IMR-90 (cell line): ENCODE results near the gene NACA. TPM values are rescaled to one million over a fixed set of nuclear protein-coding genes. Genes with fewer than 3 reads are reported as not detected.

Experiments used
- ATAC-seq: fragments of 200-7000 bp; cut with Tn5 transposase; 2 replicates; pipeline ENCODE4 v1.9.1; 2020; ENCODE audit warnings: low read depth, mild to moderate bottlenecking, moderate library complexity
- BruUV-seq: library from RNA; stranded (reverse); fragments of 400-500 nt; replicated peaks from 2 replicates; lab custom pipeline; 2021; lab: Mats Ljungman, UMichigan
- CTCF ChIA-PET: fragments of 300-600 bp; formaldehyde crosslinking; extraction: SDS; loops from one replicate; lab custom pipeline; 2021; ENCODE audit warnings: antibody characterized with exemption; lab: Yijun Ruan, JAX
- POLR2A ChIA-PET: fragments of 300-600 bp; sonication (Branson Sonifier 250); formaldehyde crosslinking; loops from one replicate; lab custom pipeline; 2022; ENCODE audit warnings: antibody characterized with exemption; ENCODE audit not compliant: unreplicated experiment; lab: Charles Lee
- DNase-seq: peaks from one replicate; pipeline ENCODE4 v3.0.0; 2013
- H2AFZ ChIP-seq: replicated peaks from 2 replicates; pipeline ENCODE3; 2013; ENCODE audit warnings: low read length, mild to moderate bottlenecking; ENCODE audit not compliant: poor library complexity
- H2AK5ac ChIP-seq: 2 replicates; pipeline ENCODE4 v1.6.1; 2013; ENCODE audit warnings: low read depth, low read length, inconsistent platforms
- H2AK9ac ChIP-seq: replicated peaks from 2 replicates; pipeline ENCODE3; 2013; ENCODE audit warnings: mild to moderate bottlenecking, low read depth, low read length, moderate library complexity; ENCODE audit not compliant: poor library complexity
- H2BK120ac ChIP-seq: 2 replicates; pipeline ENCODE4 v1.6.1; 2013; ENCODE audit warnings: low read depth, low read length, inconsistent platforms
- H2BK15ac ChIP-seq: 3 replicates; pipeline ENCODE4 v1.6.1; 2013; ENCODE audit warnings: low read depth, low read length, inconsistent platforms
- H2BK20ac ChIP-seq: 2 replicates; pipeline ENCODE4 v1.6.1; 2013; ENCODE audit warnings: low read depth, mild to moderate bottlenecking, inconsistent platforms, low read length, moderate library complexity
- H2BK5ac ChIP-seq: 2 replicates; pipeline ENCODE4 v1.6.1; 2013; ENCODE audit warnings: mild to moderate bottlenecking, low read depth, low read length, inconsistent platforms; ENCODE audit not compliant: poor library complexity, severe bottlenecking
- H3K14ac ChIP-seq: replicated peaks from 2 replicates; pipeline ENCODE4 v1.6.1; 2013; ENCODE audit warnings: low read depth, low read length, inconsistent platforms
- H3K18ac ChIP-seq: 2 replicates; pipeline ENCODE4 v1.6.1; 2013; ENCODE audit warnings: low read depth, low read length, control low read depth
- H3K23ac ChIP-seq: 2 replicates; pipeline ENCODE4 v1.6.1; 2013; ENCODE audit warnings: low read depth, low read length, inconsistent platforms
- H3K27ac ChIP-seq: 2 replicates; pipeline ENCODE4 v1.5.1; 2013; ENCODE audit warnings: mild to moderate bottlenecking, control low read depth, low read length; ENCODE audit not compliant: insufficient read depth
- H3K27me3 ChIP-seq: 2 replicates; pipeline ENCODE4 v1.6.1; 2013; ENCODE audit warnings: low read length; ENCODE audit not compliant: control insufficient read depth, insufficient read depth
- H3K36me3 ChIP-seq: 2 replicates; pipeline ENCODE4 v1.6.1; 2013; ENCODE audit warnings: low read length, mixed read lengths; ENCODE audit not compliant: control insufficient read depth, insufficient read depth
- H3K4ac ChIP-seq: 2 replicates; pipeline ENCODE4 v1.6.1; 2013; ENCODE audit warnings: low read depth, low read length, inconsistent platforms
- H3K4me1 ChIP-seq: 2 replicates; pipeline ENCODE4 v1.6.1; 2013; ENCODE audit warnings: low read length, mixed read lengths; ENCODE audit not compliant: control insufficient read depth, insufficient read depth
- H3K4me2 ChIP-seq: 2 replicates; pipeline ENCODE4 v1.6.1; 2013; ENCODE audit warnings: low read depth, mild to moderate bottlenecking, control low read depth, low read length, moderate library complexity
- H3K4me3 ChIP-seq: 2 replicates; pipeline ENCODE4 v1.5.1; 2013; ENCODE audit warnings: low read depth, mild to moderate bottlenecking, control low read depth, low read length, moderate library complexity; ENCODE audit not compliant: insufficient read depth
- H3K56ac ChIP-seq: 2 replicates; pipeline ENCODE4 v1.6.1; 2013; ENCODE audit warnings: low read length, inconsistent platforms; ENCODE audit not compliant: insufficient read depth; ENCODE audit errors: extremely low read depth
- H3K79me1 ChIP-seq, 2 experiments: 2 replicates each; pipeline ENCODE4 v1.6.1; 2013; ENCODE audit warnings: low read length in 2 of 2, inconsistent platforms in 1 of 2, low read depth in 1 of 2
- H3K9ac ChIP-seq: 2 replicates; pipeline ENCODE4 v1.6.1; 2013; ENCODE audit warnings: low read depth, low read length, control low read depth
- H3K9me1 ChIP-seq: 2 replicates; pipeline ENCODE4 v1.6.1; 2013; ENCODE audit warnings: low read length, inconsistent platforms; ENCODE audit not compliant: insufficient read depth
- H3K9me3 ChIP-seq: 2 replicates; pipeline ENCODE4 v1.6.1; 2013; ENCODE audit warnings: low read length; ENCODE audit not compliant: control insufficient read depth, insufficient read depth
- H4K20me1 ChIP-seq: 2 replicates; pipeline ENCODE4 v1.6.1; 2013; ENCODE audit warnings: low read length, inconsistent platforms; ENCODE audit not compliant: insufficient read depth
- H4K5ac ChIP-seq: 2 replicates; pipeline ENCODE4 v1.6.1; 2013; ENCODE audit warnings: mild to moderate bottlenecking, low read depth, low read length, control low read depth
- H4K8ac ChIP-seq, 2 experiments: 2 replicates each; pipeline ENCODE4 v1.6.1; 2013; ENCODE audit warnings: low read depth in 2 of 2, low read length in 2 of 2, control low read depth in 1 of 2, inconsistent platforms in 1 of 2
- H4K91ac ChIP-seq: 2 replicates; pipeline ENCODE4 v1.6.1; 2013; ENCODE audit warnings: low read depth, low read length, inconsistent platforms; ENCODE audit not compliant: insufficient read depth
- BHLHE40 ChIP-seq: fragments of 150-350 bp; IDR thresholded peaks from 2 replicates; pipeline ENCODE4 v1.6.1; 2016; ENCODE audit warnings: mild to moderate bottlenecking, low read depth, low read length
- CEBPB ChIP-seq: IDR thresholded peaks from 2 replicates; pipeline ENCODE4 v1.6.1; 2012; ENCODE audit warnings: low read depth, low read length, improper control_type of control experiment
- CHD1 ChIP-seq: IDR thresholded peaks from 2 replicates; pipeline ENCODE4 v1.6.1; 2012; ENCODE audit warnings: low read depth, low read length, improper control_type of control experiment
- CTCF ChIP-seq: conservative IDR thresholded peaks from 2 replicates; pipeline ENCODE4 v1.5.1; 2012; ENCODE audit warnings: mild to moderate bottlenecking, low read depth, low read length, improper control_type of control experiment
- MAFK ChIP-seq: IDR thresholded peaks from 2 replicates; pipeline ENCODE4 v1.6.1; 2012; ENCODE audit warnings: low read depth, low read length, improper control_type of control experiment
- MAZ ChIP-seq: IDR thresholded peaks from 2 replicates; pipeline ENCODE4 v1.6.1; 2012; ENCODE audit warnings: low read depth, mild to moderate bottlenecking, low read length, improper control_type of control experiment, moderate library complexity, borderline replicate concordance
- MXI1 ChIP-seq: IDR thresholded peaks from 2 replicates; pipeline ENCODE4 v1.6.1; 2012; ENCODE audit warnings: low read depth, mild to moderate bottlenecking, low read length, moderate library complexity, borderline replicate concordance
- NFE2L2 ChIP-seq: fragments of 150-350 bp; IDR thresholded peaks from 2 replicates; pipeline ENCODE4 v1.6.1; 2016; ENCODE audit warnings: low read depth, mild to moderate bottlenecking, low read length
- POLR2A ChIP-seq: IDR thresholded peaks from 2 replicates; pipeline ENCODE4 v1.6.1; 2012; ENCODE audit warnings: mild to moderate bottlenecking, low read depth, low read length
- RAD21 ChIP-seq: IDR thresholded peaks from 2 replicates; pipeline ENCODE4 v1.6.1; 2012; ENCODE audit warnings: low read length, improper control_type of control experiment
- RCOR1 ChIP-seq: IDR thresholded peaks from 2 replicates; pipeline ENCODE4 v1.6.1; 2012; ENCODE audit warnings: mild to moderate bottlenecking, low read length, improper control_type of control experiment; ENCODE audit not compliant: insufficient replicate concordance
- RFX5 ChIP-seq: IDR thresholded peaks from 2 replicates; pipeline ENCODE4 v1.8.0; 2012; ENCODE audit warnings: low read depth, mild to moderate bottlenecking, low read length, moderate library complexity
- SMC3 ChIP-seq: fragments of 150-350 bp; IDR thresholded peaks from 2 replicates; pipeline ENCODE4 v1.6.1; 2016; ENCODE audit warnings: low read depth, mild to moderate bottlenecking, antibody characterized with exemption, low read length, moderate library complexity
- dilution Hi-C: fragments of 300-500 bp; cut with HindIII; formaldehyde crosslinking; loops from one replicate; pipeline ENCODE4 v1.14.3; 2018; ENCODE audit warnings: low sequenced_read_pairs; ENCODE audit not compliant: unreplicated experiment
- in situ Hi-C: fragments of 300-500 bp; cut with MboI; formaldehyde crosslinking; loops from 3 replicates; pipeline ENCODE4 v1.14.3; 2019; ENCODE audit warnings: low sequenced_read_pairs, inconsistent platforms, mixed read lengths
- intact Hi-C: fragments of 100-400 bp; cut with micrococcal nuclease; formaldehyde crosslinking; loops from 2 replicates; pipeline ENCODE4 v1.10.0; 2022
- polyA plus RNA-seq, 3 experiments: library from polyadenylated mRNA; depleted of rRNA; stranded (reverse); fragments of >200 nt; gene quantifications; 2 replicates each; pipeline ENCODE4 v1.2.3, GENCODE V29; 2012; ENCODE audit warnings: low replicate concordance in 1 of 3
- total RNA-seq: library from RNA; depleted of rRNA; stranded (reverse); fragments of >200 nt; gene quantifications from 2 replicates; pipeline ENCODE4 v1.2.3, GENCODE V29; 2012
- TF ChIP-seq, protein P1 (sequence below): fragments of 150-350 bp; IDR thresholded peaks from 2 replicates; pipeline ENCODE4 v1.6.1; 2017; ENCODE audit warnings: mild to moderate bottlenecking, antibody characterized with exemption, low read length, low read depth
- TF ChIP-seq, protein P2 (sequence below): fragments of 150-350 bp; IDR thresholded peaks from 2 replicates; pipeline ENCODE4 v1.6.1; 2016; ENCODE audit warnings: low read depth, mild to moderate bottlenecking, low read length, moderate library complexity, borderline replicate concordance

NACA gene
- total and polyA plus RNA-seq, 2 of the 4 experiments (the other 2 are of a cell fraction) = 662 to 1,223 TPM

GRCh38 chr12:56749853-56750252 is 24.8 kb upstream of the NACA start:
- no peak overlapping the region for H3K4ac ChIP-seq

More at GRCh38 chr12:56749853-56750252, 24.8 kb upstream of the NACA start:
- no peak overlapping the region for H3K23ac ChIP-seq
- no peak overlapping the region for H3K4me2 ChIP-seq
- TF ChIP-seq SMC3 (no peak), MAFK (no peak), CEBPB (no peak), POLR2A (no peak), NFE2L2 (no peak), MAZ (no peak), CTCF (no peak), CHD1 (no peak), RCOR1 (no peak), BHLHE40 (no peak), MXI1 (no peak), RAD21 (no peak), RFX5 (no peak)
- TF ChIP-seq, protein P1, sequence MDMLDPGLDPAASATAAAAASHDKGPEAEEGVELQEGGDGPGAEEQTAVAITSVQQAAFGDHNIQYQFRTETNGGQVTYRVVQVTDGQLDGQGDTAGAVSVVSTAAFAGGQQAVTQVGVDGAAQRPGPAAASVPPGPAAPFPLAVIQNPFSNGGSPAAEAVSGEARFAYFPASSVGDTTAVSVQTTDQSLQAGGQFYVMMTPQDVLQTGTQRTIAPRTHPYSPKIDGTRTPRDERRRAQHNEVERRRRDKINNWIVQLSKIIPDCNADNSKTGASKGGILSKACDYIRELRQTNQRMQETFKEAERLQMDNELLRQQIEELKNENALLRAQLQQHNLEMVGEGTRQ = no peak
- TF ChIP-seq, protein P2, sequence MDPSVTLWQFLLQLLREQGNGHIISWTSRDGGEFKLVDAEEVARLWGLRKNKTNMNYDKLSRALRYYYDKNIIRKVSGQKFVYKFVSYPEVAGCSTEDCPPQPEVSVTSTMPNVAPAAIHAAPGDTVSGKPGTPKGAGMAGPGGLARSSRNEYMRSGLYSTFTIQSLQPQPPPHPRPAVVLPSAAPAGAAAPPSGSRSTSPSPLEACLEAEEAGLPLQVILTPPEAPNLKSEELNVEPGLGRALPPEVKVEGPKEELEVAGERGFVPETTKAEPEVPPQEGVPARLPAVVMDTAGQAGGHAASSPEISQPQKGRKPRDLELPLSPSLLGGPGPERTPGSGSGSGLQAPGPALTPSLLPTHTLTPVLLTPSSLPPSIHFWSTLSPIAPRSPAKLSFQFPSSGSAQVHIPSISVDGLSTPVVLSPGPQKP = no peak
- no peak overlapping the region for H2AK5ac ChIP-seq
- no peak overlapping the region for H3K14ac ChIP-seq
- no peaks in the 10 kb centered on the region for H3K9me3 ChIP-seq
- ChIA-PET CTCF (no interaction called here), POLR2A (no interaction called here)
- no peak overlapping the region for H3K56ac ChIP-seq
- BruUV-seq = no TSS peak
- H3K27me3 ChIP-seq = no peaks in the 10 kb centered on the region
- ATAC-seq (no peak), DNase-seq (no peak)
- no peak overlapping the region for H3K27ac ChIP-seq
- no peak overlapping the region for H2BK20ac ChIP-seq
- no peaks in the 10 kb centered on the region for H4K20me1 ChIP-seq
- H3K79me1 ChIP-seq = peaks cover 0 to 5% of the 10 kb centered on the region in 2 experiments; a peak in 2 of 4 replicates
- no peak overlapping the region for H2BK120ac ChIP-seq
- in situ Hi-C loops = loop anchor here (10.0 kb wide), 1 partner anchor 315 kb away; no protein-coding TSS in a partner anchor
- no peak overlapping the region for H4K8ac ChIP-seq
- H3K4me3 ChIP-seq = no peak overlapping the region
- no peak overlapping the region for H4K91ac ChIP-seq
- no peak overlapping the region for H3K18ac ChIP-seq
- H2AK9ac ChIP-seq = no peak overlapping the region
- dilution Hi-C loops = no loop called here
- no peak overlapping the region for H4K5ac ChIP-seq
- intact Hi-C loops = no loop called here
- no peak overlapping the region for H2BK5ac ChIP-seq
- H2AFZ ChIP-seq = no peak overlapping the region
- 0 out of 2 replicates have a peak, but pooled peaks cover 2% of the 10 kb centered on the region for H3K9me1 ChIP-seq
- H3K9ac ChIP-seq = no peak overlapping the region
- H3K4me1 ChIP-seq = no peaks in the 10 kb centered on the region
- peaks cover 2% of the 10 kb centered on the region; the same call in 1 of the 2 replicates for H3K36me3 ChIP-seq
- H2BK15ac ChIP-seq = no peak overlapping the region
